ENCODE results near the gene HADHA. TPM values are rescaled to one million over a fixed set of nuclear protein-coding genes. Genes with fewer than 3 reads are reported as not detected.
A peak's percentile ranks its signal among the peaks of the same experiment; 100 is the strongest.

The HADHA gene
- total RNA-seq, 1 donor from 2014 or later = 162 TPM

GRCh38 chr2:26255759-26256384 lies 11.4 kb upstream of the HADHA start:
- H3K36me3 Mint-ChIP-seq (ENCODE audit: low read depth, unreplicated experiment) = peaks cover 22% of the 10 kb centered on the region

GRCh38 chr2:26251893-26252292 lies 7.5 kb upstream of the HADHA start:
- Mint-ChIP-seq H3K27ac (ENCODE audit: unreplicated experiment) (no peak overlapping the region), H3K4me1 (ENCODE audit: unreplicated experiment) (no peaks in the 10 kb centered on the region)
- TF ChIP-seq CTCF (IDR thresholded peaks at IDR 0.05; ENCODE audit: unreplicated experiment) = no peak

More at GRCh38 chr2:26255759-26256384, 11.4 kb upstream of the HADHA start:
- no peaks in the 10 kb centered on the region for H3K27me3 Mint-ChIP-seq (ENCODE audit: unreplicated experiment)
- no peaks in the 10 kb centered on the region for H3K9me3 Mint-ChIP-seq (ENCODE audit: unreplicated experiment)
- no peak for DNase-seq (ENCODE audit: low spot score)
- no peaks in the 10 kb centered on the region for H3K4me1 Mint-ChIP-seq (ENCODE audit: unreplicated experiment)
- no peak for TF ChIP-seq CTCF (IDR thresholded peaks at IDR 0.05; ENCODE audit: unreplicated experiment)
- no peak overlapping the region for H3K27ac Mint-ChIP-seq (ENCODE audit: unreplicated experiment)
- no peak overlapping the region for H3K4me3 Mint-ChIP-seq (ENCODE audit: unreplicated experiment)

GRCh38 chr2:26249625-26250024 lies 5.2 kb upstream of the HADHA start:
- Mint-ChIP-seq H3K4me1 (ENCODE audit: unreplicated experiment) (peaks cover 14% of the 10 kb centered on the region), H3K9me3 (ENCODE audit: unreplicated experiment) (no peaks in the 10 kb centered on the region), H3K4me3 (ENCODE audit: unreplicated experiment) (no peak overlapping the region), H3K27me3 (ENCODE audit: unreplicated experiment) (no peaks in the 10 kb centered on the region), H3K27ac (ENCODE audit: unreplicated experiment) (peak overlapping the region; percentile 24), H3K36me3 (ENCODE audit: low read depth, unreplicated experiment) (no peaks in the 10 kb centered on the region)
- DNase-seq (ENCODE audit: low spot score) = no peak
- TF ChIP-seq CTCF (IDR thresholded peaks at IDR 0.05; ENCODE audit: unreplicated experiment) = no peak

More at GRCh38 chr2:26251893-26252292, 7.5 kb upstream of the HADHA start:
- Mint-ChIP-seq H3K4me3 (ENCODE audit: unreplicated experiment) (no peak overlapping the region), H3K36me3 (ENCODE audit: low read depth, unreplicated experiment) (peaks cover 4% of the 10 kb centered on the region), H3K27me3 (ENCODE audit: unreplicated experiment) (no peaks in the 10 kb centered on the region), H3K9me3 (ENCODE audit: unreplicated experiment) (no peaks in the 10 kb centered on the region)
- no peak for DNase-seq (ENCODE audit: low spot score)

GRCh38 chr2:26246818-26247217 lies 2.4 kb upstream of the HADHA start:
- no peak for TF ChIP-seq CTCF (IDR thresholded peaks at IDR 0.05; ENCODE audit: unreplicated experiment)
- Mint-ChIP-seq H3K36me3 (ENCODE audit: low read depth, unreplicated experiment) (peaks cover 4% of the 10 kb centered on the region), H3K27ac (ENCODE audit: unreplicated experiment) (no peak overlapping the region), H3K4me3 (ENCODE audit: unreplicated experiment) (no peak overlapping the region), H3K9me3 (ENCODE audit: unreplicated experiment) (no peaks in the 10 kb centered on the region), H3K27me3 (ENCODE audit: unreplicated experiment) (peaks cover 3% of the 10 kb centered on the region), H3K4me1 (ENCODE audit: unreplicated experiment) (peaks cover 24% of the 10 kb centered on the region)
- DNase-seq (ENCODE audit: low spot score) = no peak

GRCh38 chr2:26245810-26246209 lies 1.4 kb upstream of the HADHA start:
- Mint-ChIP-seq H3K36me3 (ENCODE audit: low read depth, unreplicated experiment) (peaks cover 4% of the 10 kb centered on the region), H3K9me3 (ENCODE audit: unreplicated experiment) (no peaks in the 10 kb centered on the region), H3K4me3 (ENCODE audit: unreplicated experiment) (peak overlapping the region; percentile 99), H3K4me1 (ENCODE audit: unreplicated experiment) (peaks cover 24% of the 10 kb centered on the region), H3K27ac (ENCODE audit: unreplicated experiment) (peak overlapping the region; percentile 84), H3K27me3 (ENCODE audit: unreplicated experiment) (peaks cover 3% of the 10 kb centered on the region)
- no peak for DNase-seq (ENCODE audit: low spot score)
- TF ChIP-seq CTCF (IDR thresholded peaks at IDR 0.05; ENCODE audit: unreplicated experiment) = no peak

All from endothelial cell (in vitro differentiated cells).